HG02763 (cell line): ENCODE results near the gene KY.

Source experiments
- ATAC-seq: cut with Tn5 transposase; IDR thresholded peaks from one replicate; pipeline ENCODE4 v1.9.1; 2021; ENCODE audit warnings: mild to moderate bottlenecking, moderate library complexity; ENCODE audit not compliant: unreplicated experiment

KY gene

GRCh38 chr3:134645515-134645914, 5.3 kb downstream of the KY start:
- no peak for ATAC-seq

- ATAC-seq, result no peak
Measured at GRCh38 chr3:134644731-134645514, 5.9 kb downstream of the KY start.

- ATAC-seq, result no peak
Measured at GRCh38 chr3:134643150-134643675, 7.6 kb downstream of the KY start.

GRCh38 chr3:134642445-134643149, 8.2 kb downstream of the KY start:
- ATAC-seq, result no peak

GRCh38 chr3:134641671-134642300, 9.0 kb downstream of the KY start:
- ATAC-seq, result no peak

- ATAC-seq, result no peak
Measured at GRCh38 chr3:134640872-134641470, 9.9 kb downstream of the KY start.

- ATAC-seq, result no peak
Measured at GRCh38 chr3:134640378-134640777, 10.4 kb downstream of the KY start.

- no peak for ATAC-seq
Measured at GRCh38 chr3:134638385-134639030, 12.3 kb downstream of the KY start.

- ATAC-seq, result no peak
Measured at GRCh38 chr3:134636406-134636805, 14.4 kb downstream of the KY start.

GRCh38 chr3:134630506-134630905, 20.3 kb downstream of the KY start:
- no peak for ATAC-seq

GRCh38 chr3:134628884-134629283, 21.9 kb downstream of the KY start:
- ATAC-seq, result no peak

- no peak for ATAC-seq
Measured at GRCh38 chr3:134627831-134628230, 23.0 kb downstream of the KY start.

- ATAC-seq, result no peak
Measured at GRCh38 chr3:134625885-134626741, 24.7 kb downstream of the KY start.

GRCh38 chr3:134625462-134625861, 25.4 kb downstream of the KY start:
- no peak for ATAC-seq

- no peak for ATAC-seq
Measured at GRCh38 chr3:134624537-134625287, 26.1 kb downstream of the KY start.

- ATAC-seq, result no peak
Measured at GRCh38 chr3:134623615-134624245, 27.1 kb downstream of the KY start.

GRCh38 chr3:134622806-134623365, 27.9 kb downstream of the KY start:
- no peak for ATAC-seq

GRCh38 chr3:134621854-134622253, 29.0 kb downstream of the KY start:
- no peak for ATAC-seq
